Neutrophil (primary cell): ENCODE data around the gene ACTL7A.
"Not testable (repeated sequence)": the region's sequence is repeated elsewhere in the genome, so short reads cannot be mapped to it uniquely, and the experiment has no call there.

Experiments used
- H3K27ac ChIP-seq: fragments of 200-600 bp; sonication (generic); 2 replicates; pipeline ENCODE4 v1.5.1; 2016; ENCODE audit warnings: mild to moderate bottlenecking, moderate library complexity
- H3K27me3 ChIP-seq: fragments of 200-600 bp; sonication (generic); 2 replicates; pipeline ENCODE4 v1.6.0; 2016; ENCODE audit warnings: mild to moderate bottlenecking
- H3K36me3 ChIP-seq: fragments of 200-600 bp; sonication (generic); 2 replicates; pipeline ENCODE4 v1.5.1; 2017
- H3K4me1 ChIP-seq, 2 experiments: fragments of 200-600 bp in 1 of 2; sonication (generic) in 1 of 2; 1 replicate in 1 of 2; 2 replicates in 1 of 2; pipeline versions ENCODE4 v1.5.1 to v1.6.1; 2013 to 2016; ENCODE audit warnings: low read depth in 1 of 2, low read length in 1 of 2, mild to moderate bottlenecking in 1 of 2, moderate library complexity in 1 of 2; ENCODE audit not compliant: control insufficient read depth in 1 of 2, insufficient read depth in 1 of 2
- H3K4me3 ChIP-seq, 2 experiments: fragments of 200-600 bp in 1 of 2; sonication (generic) in 1 of 2; 1 replicate in 1 of 2; 2 replicates in 1 of 2; pipeline ENCODE4 v1.5.1; 2013 to 2016; ENCODE audit warnings: low read depth in 1 of 2, low read length in 1 of 2, mild to moderate bottlenecking in 1 of 2, moderate library complexity in 1 of 2
- H3K9me3 ChIP-seq: fragments of 200-600 bp; sonication (generic); 2 replicates; pipeline ENCODE4 v1.5.1; 2016
- CTCF ChIP-seq: fragments of 200-600 bp; sonication (generic); IDR thresholded peaks from 2 replicates; pipeline ENCODE4 v1.5.1; 2016; ENCODE audit warnings: antibody characterized with exemption

Gene ACTL7A

GRCh38 chr9:108835831-108836230 lies 26.2 kb upstream of the ACTL7A start:
- Histone ChIP-seq H3K4me1 (no peaks in the 10 kb centered on the region), H3K4me3 (no peak overlapping the region), H3K27ac (no peak overlapping the region), H3K9me3 (no peaks in the 10 kb centered on the region), H3K36me3 (no peaks in the 10 kb centered on the region), H3K27me3 (no peaks in the 10 kb centered on the region)
- no peak for TF ChIP-seq CTCF

GRCh38 chr9:108836319-108836718 lies 25.7 kb upstream of the ACTL7A start:
- H3K27me3 ChIP-seq, result no peaks in the 10 kb centered on the region
- no peaks in the 10 kb centered on the region for H3K36me3 ChIP-seq
- TF ChIP-seq CTCF, result no peak
- H3K4me3 ChIP-seq, result no peak overlapping the region
- no peak overlapping the region for H3K27ac ChIP-seq
- no peaks in the 10 kb centered on the region for H3K4me1 ChIP-seq
- H3K9me3 ChIP-seq, result no peaks in the 10 kb centered on the region

- Histone ChIP-seq H3K9me3 (no peaks in the 10 kb centered on the region), H3K4me3 (no peak overlapping the region), H3K36me3 (no peaks in the 10 kb centered on the region), H3K27me3 (no peaks in the 10 kb centered on the region), H3K4me1 (no peaks in the 10 kb centered on the region), H3K27ac (no peak overlapping the region)
- TF ChIP-seq CTCF, result no peak
These were observed 25.3 kb upstream of the ACTL7A start for GRCh38 chr9:108836781-108837180.

GRCh38 chr9:108837530-108837929 lies 24.5 kb upstream of the ACTL7A start:
- H3K27ac ChIP-seq, result no peak overlapping the region
- H3K36me3 ChIP-seq, result no peaks in the 10 kb centered on the region
- H3K4me3 ChIP-seq, result no peak overlapping the region
- no peaks in the 10 kb centered on the region for H3K4me1 ChIP-seq
- TF ChIP-seq CTCF, result no peak
- H3K9me3 ChIP-seq, result no peaks in the 10 kb centered on the region
- no peaks in the 10 kb centered on the region for H3K27me3 ChIP-seq

GRCh38 chr9:108838017-108838416 lies 24.0 kb upstream of the ACTL7A start:
- Histone ChIP-seq H3K36me3 (no peaks in the 10 kb centered on the region), H3K9me3 (no peaks in the 10 kb centered on the region), H3K4me1 (peaks cover 3 to 4% of the 10 kb centered on the region in 2 experiments), H3K27me3 (no peaks in the 10 kb centered on the region), H3K4me3 (no peak overlapping the region), H3K27ac (no peak overlapping the region)
- no peak for TF ChIP-seq CTCF

GRCh38 chr9:108839561-108839960 lies 22.5 kb upstream of the ACTL7A start:
- not testable (repeated sequence) for H3K27me3 ChIP-seq, H3K4me3 ChIP-seq, H3K27ac ChIP-seq, H3K4me1 ChIP-seq, H3K36me3 ChIP-seq, H3K9me3 ChIP-seq
